ENCODE measurements around the gene STN1.

The STN1 gene

DNA sequence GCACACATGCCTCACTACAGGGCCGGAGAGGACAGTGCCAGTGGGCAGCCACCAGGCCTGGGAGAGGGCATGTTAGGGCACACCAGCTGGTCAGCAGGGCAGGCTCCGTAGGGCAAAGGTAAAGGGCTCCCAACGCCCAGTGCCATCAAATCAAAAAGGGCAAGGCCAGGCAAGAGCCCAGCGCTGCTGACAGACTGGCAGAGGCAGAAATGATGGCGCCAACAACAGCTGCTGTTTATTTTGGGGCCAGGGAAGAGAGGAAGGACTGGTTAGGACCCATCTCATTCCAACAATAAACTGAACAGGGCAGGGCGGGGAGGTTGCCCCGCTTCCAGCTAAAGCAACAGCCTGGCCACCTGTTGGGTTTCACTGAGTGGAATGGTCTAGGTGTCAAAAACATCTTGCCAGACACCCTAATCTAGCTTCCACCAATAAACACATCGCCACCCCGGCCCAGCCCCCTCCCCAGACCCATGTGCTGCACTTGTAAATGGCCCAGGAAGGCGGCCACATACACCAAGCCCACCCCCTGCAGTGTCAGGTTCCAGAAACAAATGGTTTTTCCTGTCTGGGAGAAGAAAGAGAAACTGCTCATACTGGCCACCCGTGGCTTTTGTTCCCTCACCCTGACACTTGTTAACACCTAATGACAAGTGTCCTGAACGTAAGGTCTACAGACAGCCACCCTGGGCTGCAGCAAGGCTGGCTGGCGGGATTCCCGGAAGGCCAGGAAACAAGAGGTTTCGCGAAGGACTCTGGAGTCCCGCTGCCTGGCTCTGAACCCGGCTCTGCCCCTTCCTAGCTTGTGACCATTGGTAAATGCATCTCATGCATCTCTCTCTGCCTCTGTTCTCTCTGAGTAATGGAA lies 77.9 kb downstream of the STN1 start:
- DNase-seq, result peak; percentile 91

DNA sequence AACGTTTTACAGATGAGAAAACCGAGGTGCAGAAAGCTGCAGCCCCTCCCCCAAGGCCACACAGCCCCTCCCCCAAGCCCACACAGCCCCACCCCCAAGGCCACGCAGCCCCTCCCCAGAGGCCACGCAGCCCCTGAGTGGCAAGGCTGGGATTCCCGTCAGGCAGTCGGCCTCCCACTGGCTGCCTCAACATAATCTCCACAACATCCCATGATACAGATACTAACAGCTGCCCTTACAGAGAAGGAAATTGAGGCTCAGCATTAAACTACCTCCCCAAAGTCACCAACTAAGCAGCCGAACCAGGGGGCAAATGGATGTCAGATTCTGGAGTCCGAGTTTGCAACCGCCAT lies 78.5 kb downstream of the STN1 start:
- no peak for DNase-seq

DNA sequence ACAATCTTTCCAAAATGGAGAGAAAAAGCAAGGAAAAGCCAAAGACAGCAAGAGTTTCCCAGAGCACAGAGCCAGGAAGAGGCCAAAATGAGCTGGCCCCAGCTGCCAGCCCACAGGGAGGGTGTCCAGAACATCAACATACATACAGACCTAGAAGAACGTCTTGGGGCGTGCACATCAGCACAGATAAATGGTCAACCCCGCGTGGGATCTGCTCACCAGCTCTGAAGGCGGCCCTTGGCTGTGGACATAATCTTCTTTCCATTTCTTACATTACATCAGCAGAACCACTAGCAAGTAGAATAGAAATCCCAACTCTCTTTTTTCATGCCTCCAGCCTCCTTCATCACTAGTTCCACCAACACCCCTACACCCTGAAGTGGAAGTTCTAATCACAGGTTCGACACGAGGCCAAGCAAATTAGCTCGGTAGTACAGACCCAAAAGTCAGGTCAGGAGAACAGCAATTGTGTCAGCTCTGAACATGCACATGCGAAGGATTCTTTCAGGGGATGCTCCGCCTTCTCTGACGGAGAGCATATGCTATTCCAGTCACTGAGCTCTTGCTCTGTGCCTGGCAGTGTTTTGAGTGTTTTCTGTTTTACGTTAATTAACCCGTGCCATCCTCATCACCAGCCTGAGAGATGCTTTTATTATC lies 79.0 kb downstream of the STN1 start:
- no peak for DNase-seq

DNA sequence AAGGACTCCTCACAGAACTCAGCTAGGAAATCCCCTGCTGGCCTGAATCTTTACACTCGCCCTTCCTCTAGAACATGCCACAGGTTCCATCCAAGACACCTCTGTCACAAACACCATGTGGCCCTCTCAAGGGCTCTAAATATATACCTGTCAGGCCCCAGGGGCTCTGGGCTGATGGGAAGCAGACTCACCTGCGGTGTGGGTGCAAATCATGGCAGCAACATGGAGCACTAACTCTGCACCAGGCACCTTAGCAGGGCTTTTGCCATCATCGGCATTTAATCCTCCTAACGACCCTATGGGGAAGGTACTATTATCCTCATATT lies 80.0 kb downstream of the STN1 start:
- DNase-seq, result no peak

DNA sequence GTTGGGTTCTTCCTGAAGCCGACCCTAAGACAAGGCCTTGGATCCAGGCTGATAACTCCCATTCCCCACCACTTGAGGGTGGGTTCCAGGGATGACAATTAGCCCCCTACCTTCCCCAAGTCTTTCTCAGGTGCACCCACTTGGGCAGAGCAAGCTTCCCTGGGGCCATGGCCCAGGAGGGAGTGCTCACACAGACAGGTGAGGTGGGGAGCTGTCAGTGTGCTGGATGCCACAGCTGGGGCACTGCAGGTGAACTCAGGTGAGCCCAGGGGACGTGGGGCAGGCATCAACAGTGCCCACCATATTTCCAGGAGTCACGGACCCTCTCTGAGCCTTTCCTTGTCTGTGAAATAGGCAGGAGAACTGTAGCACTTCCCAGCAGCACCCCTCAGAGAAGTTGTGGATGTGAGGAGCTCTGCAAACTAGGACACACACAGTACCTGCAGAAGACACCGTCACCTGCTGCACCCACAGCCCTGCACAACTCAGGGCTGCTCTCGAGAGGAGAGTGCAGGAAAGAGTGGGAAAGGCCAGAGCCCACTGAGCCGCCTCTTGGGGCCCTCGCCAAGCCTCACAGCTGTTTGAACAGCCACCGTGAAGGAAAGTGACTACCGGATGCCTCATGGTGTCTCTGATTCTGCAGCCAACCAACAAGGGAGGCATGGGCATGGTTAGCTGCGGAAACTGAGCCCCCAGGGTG lies 80.5 kb downstream of the STN1 start:
- DNase-seq, result no peak

DNA sequence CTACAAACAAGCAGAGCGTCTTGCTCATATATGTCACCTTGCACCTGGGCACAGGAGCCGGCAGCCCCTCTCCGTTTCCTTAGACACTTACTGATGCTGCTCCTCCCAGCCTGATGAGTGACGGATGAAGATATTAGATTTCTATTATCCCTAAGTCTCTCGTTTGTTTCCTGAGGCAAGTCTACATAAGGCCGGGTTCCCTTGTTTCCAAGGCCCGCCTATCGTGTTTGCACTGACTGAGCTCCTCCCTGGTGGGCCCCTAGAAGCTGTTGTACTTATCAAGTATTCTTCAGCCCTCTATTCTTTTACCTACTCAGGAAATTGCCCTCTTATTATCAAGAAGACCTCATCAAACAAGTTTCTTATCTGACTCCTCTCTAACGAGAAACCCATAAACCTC lies 81.1 kb downstream of the STN1 start:
- DNase-seq, result peak; percentile 92

DNA sequence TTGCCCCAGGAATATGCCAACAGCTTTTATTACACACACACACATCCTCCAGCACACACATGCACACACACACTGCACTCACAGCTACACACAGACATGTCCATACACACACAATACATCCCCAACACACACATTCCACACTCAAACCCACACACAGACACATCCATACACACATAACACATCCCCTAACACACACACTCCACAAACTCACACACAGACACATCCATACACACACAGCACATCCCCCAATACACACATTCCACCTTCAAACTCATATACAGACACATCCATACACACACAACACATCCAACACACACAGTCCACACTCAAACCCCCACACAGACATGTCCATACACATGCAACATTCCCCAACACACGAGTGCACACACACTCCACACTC lies 81.7 kb downstream of the STN1 start:
- no peak for DNase-seq

DNA sequence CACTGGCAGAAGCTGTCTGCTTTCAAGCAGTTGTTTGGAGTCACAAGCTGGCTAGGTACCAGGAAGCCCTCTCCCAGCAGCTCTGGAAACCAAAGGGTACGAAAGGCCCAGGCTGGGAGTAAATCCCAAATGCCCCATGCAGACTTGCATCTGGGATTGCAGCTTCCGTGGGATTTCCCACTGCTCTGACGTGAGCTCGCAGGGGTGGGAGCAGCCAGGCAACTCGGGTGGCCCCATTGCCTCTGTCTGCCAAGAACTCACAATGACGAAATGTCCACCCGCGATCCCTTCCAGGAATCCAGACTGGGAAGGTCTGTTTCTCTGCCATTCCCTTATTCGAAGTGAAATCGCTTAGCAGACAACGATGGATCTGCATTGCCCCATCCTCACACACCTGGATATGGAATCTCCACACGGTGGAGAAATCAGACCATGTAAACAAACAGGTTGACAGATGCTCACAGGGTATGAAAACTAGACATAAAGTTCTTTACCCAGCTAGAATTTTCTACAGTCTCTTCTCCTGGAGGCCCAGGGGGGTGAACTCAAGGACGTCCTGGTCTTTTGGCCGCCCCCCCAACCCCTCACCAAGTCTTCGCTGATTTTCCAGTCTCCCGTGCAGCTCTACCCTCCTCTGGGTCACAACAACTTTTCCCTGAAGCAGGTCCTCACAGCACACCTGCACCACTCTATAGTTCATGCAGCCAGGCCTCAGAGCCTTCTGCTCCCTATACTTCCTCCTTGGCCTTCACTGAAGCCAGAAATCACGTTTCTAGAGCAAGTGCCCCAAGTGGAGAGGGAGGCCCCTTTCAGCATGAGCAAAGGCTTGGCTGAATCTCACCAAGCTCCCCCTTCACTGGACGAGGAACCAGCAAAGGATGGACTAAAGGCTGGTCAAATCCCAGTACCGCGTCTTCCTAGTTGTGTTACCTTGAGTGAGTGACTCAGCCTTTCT lies 82.6 kb downstream of the STN1 start:
- peak; percentile 23 for DNase-seq

DNA sequence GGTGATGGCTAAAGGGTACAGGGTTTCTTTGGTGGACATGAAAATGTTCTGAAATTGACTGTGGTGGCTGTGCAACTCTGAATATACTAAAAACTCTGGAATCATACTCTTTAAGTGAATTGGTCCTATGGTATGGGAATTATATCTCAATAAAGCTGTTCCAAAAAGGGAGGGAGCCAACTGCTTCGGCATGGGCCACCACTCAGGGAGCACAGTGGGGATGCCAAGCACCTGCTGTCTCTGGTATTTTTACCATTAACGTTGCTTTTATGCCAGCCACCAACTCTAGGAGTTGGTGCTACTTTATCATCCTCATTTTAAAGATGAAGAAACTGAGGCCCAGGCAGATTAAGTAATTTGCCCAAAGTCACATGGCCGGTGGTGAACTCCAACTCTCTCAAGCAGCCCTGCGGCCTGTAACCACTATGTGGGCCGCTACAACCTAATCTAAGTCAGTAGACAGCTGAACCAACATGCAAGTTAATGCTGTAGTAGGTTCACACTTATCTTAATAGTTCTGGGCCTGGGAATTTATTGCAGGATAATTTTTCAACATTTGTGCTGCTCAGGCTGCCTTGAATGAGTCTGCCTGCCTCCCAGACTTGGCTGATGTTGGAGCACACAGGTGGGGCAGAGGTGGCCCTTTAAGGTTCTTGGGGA lies 83.4 kb downstream of the STN1 start:
- no peak for DNase-seq

DNA sequence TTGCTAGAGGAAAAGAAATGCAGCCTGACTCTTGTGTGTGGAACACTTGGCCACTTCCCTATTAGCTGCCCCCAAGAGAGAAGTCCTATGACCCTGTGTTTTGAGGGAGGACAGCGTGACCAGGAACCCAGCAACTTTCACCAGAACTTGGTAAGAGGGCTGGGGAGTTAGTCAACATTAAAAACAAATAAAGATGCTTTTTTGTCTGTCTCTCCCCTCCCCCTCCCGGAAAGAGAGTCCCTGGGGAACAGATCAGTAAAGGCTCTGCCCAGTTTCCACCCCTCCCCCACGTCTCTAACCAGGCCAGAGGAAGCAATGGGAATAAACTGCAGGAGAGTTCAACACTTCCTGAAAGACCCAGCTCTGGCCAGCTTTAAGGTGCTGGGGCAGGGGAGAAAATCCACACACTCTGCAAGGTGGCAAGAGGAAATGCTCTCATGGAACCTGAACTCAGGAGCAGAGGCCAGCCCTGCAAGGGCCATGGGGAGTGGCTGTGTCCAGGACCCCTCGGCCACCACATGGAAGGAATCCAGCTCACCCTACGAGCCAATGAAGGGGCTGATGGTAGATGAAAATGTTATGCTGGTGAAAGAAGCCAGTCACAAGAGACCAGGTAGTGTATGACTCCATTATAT lies 84.1 kb downstream of the STN1 start:
- DNase-seq, result peak; percentile 75

DNA sequence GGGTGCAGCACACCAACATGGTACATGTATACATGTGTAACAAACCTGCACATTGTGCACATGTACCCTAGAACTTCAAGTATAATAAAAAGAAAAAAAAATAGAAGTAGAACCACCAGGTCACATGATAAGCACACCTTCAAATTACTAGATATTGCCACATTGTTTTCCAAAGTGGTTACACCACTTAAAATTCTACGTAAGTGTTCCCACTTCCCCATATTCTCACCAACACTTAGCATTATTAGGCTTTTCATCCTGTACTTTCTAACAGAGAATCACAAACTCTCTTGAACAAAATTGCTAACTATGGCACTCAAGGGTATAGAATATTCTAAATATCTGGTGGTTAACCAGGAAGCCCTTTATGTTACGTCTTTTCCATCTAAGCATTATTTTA lies 85.2 kb downstream of the STN1 start:
- no peak for DNase-seq
